ENCODE measurements around the gene ADD1.

The ADD1 gene

GRCh38 chr4:2823671-2824328, 19.8 kb upstream of the ADD1 start:
- H3K9me3 ChIP-seq (ENCODE audit: control insufficient read depth, insufficient read depth, low read length) = no peaks in the 10 kb centered on the region
- H3K4me1 ChIP-seq (ENCODE audit: insufficient read depth, low read length) = no peaks in the 10 kb centered on the region
- 0 out of 2 replicates have a peak, but pooled peaks cover 6% of the 10 kb centered on the region for H3K36me3 ChIP-seq (ENCODE audit: insufficient read depth, low read length)
- H3K9ac ChIP-seq (ENCODE audit: low read depth, low read length) = no peak overlapping the region

GRCh38 chr4:2824329-2824835, 19.3 kb upstream of the ADD1 start:
- Histone ChIP-seq H3K9ac (ENCODE audit: low read depth, low read length) (no peak overlapping the region), H3K36me3 (ENCODE audit: insufficient read depth, low read length) (0 out of 2 replicates have a peak, but pooled peaks cover 6% of the 10 kb centered on the region), H3K4me1 (ENCODE audit: insufficient read depth, low read length) (no peaks in the 10 kb centered on the region), H3K9me3 (ENCODE audit: control insufficient read depth, insufficient read depth, low read length) (no peaks in the 10 kb centered on the region)

GRCh38 chr4:2824836-2825381, 18.7 kb upstream of the ADD1 start:
- Histone ChIP-seq H3K4me1 (ENCODE audit: insufficient read depth, low read length) (no peaks in the 10 kb centered on the region), H3K9me3 (ENCODE audit: control insufficient read depth, insufficient read depth, low read length) (no peaks in the 10 kb centered on the region), H3K9ac (ENCODE audit: low read depth, low read length) (no peak overlapping the region), H3K36me3 (ENCODE audit: insufficient read depth, low read length) (0 out of 2 replicates have a peak, but pooled peaks cover 6% of the 10 kb centered on the region)

- Histone ChIP-seq H3K4me1 (ENCODE audit: insufficient read depth, low read length) (no peaks in the 10 kb centered on the region), H3K36me3 (ENCODE audit: insufficient read depth, low read length) (0 out of 2 replicates have a peak, but pooled peaks cover 6% of the 10 kb centered on the region), H3K9me3 (ENCODE audit: control insufficient read depth, insufficient read depth, low read length) (no peaks in the 10 kb centered on the region)
Observed at GRCh38 chr4:2825740-2826139, 17.9 kb upstream of the ADD1 start.

GRCh38 chr4:2827071-2827873, 16.4 kb upstream of the ADD1 start:
- Histone ChIP-seq H3K4me1 (ENCODE audit: insufficient read depth, low read length) (no peaks in the 10 kb centered on the region), H3K36me3 (ENCODE audit: insufficient read depth, low read length) (no peaks in the 10 kb centered on the region), H3K9me3 (ENCODE audit: control insufficient read depth, insufficient read depth, low read length) (no peaks in the 10 kb centered on the region), H3K9ac (ENCODE audit: low read depth, low read length) (no peak overlapping the region)

More at GRCh38 chr4:2825740-2826139, 17.9 kb upstream of the ADD1 start:
- no peak overlapping the region for H3K9ac ChIP-seq (ENCODE audit: low read depth, low read length)

- Histone ChIP-seq H3K4me1 (ENCODE audit: insufficient read depth, low read length) (no peaks in the 10 kb centered on the region), H3K36me3 (ENCODE audit: insufficient read depth, low read length) (no peaks in the 10 kb centered on the region), H3K9ac (ENCODE audit: low read depth, low read length) (no peak overlapping the region), H3K9me3 (ENCODE audit: control insufficient read depth, insufficient read depth, low read length) (no peaks in the 10 kb centered on the region)
Observed at GRCh38 chr4:2827874-2828751, 15.5 kb upstream of the ADD1 start.

- Histone ChIP-seq H3K4me1 (ENCODE audit: insufficient read depth, low read length) (no peaks in the 10 kb centered on the region), H3K9ac (ENCODE audit: low read depth, low read length) (no peak overlapping the region), H3K36me3 (ENCODE audit: insufficient read depth, low read length) (no peaks in the 10 kb centered on the region), H3K9me3 (ENCODE audit: control insufficient read depth, insufficient read depth, low read length) (no peaks in the 10 kb centered on the region)
Observed at GRCh38 chr4:2828758-2829181, 14.9 kb upstream of the ADD1 start.

GRCh38 chr4:2829321-2829932, 14.2 kb upstream of the ADD1 start:
- Histone ChIP-seq H3K36me3 (ENCODE audit: insufficient read depth, low read length) (0 out of 2 replicates have a peak, but pooled peaks cover 6% of the 10 kb centered on the region), H3K9ac (ENCODE audit: low read depth, low read length) (no peak overlapping the region), H3K9me3 (ENCODE audit: control insufficient read depth, insufficient read depth, low read length) (no peaks in the 10 kb centered on the region), H3K4me1 (ENCODE audit: insufficient read depth, low read length) (no peaks in the 10 kb centered on the region)

GRCh38 chr4:2829933-2830451, 13.7 kb upstream of the ADD1 start:
- Histone ChIP-seq H3K36me3 (ENCODE audit: insufficient read depth, low read length) (0 out of 2 replicates have a peak, but pooled peaks cover 7% of the 10 kb centered on the region), H3K9me3 (ENCODE audit: control insufficient read depth, insufficient read depth, low read length) (no peaks in the 10 kb centered on the region), H3K4me1 (ENCODE audit: insufficient read depth, low read length) (no peaks in the 10 kb centered on the region), H3K9ac (ENCODE audit: low read depth, low read length) (no peak overlapping the region)

- no peaks in the 10 kb centered on the region for H3K4me1 ChIP-seq (ENCODE audit: insufficient read depth, low read length)
- no peak overlapping the region for H3K9ac ChIP-seq (ENCODE audit: low read depth, low read length)
- H3K9me3 ChIP-seq (ENCODE audit: control insufficient read depth, insufficient read depth, low read length) = no peaks in the 10 kb centered on the region
- 0 out of 2 replicates have a peak, but pooled peaks cover 7% of the 10 kb centered on the region for H3K36me3 ChIP-seq (ENCODE audit: insufficient read depth, low read length)
Observed at GRCh38 chr4:2830632-2831610, 12.7 kb upstream of the ADD1 start.

- H3K9me3 ChIP-seq (ENCODE audit: control insufficient read depth, insufficient read depth, low read length) = no peaks in the 10 kb centered on the region
- H3K9ac ChIP-seq (ENCODE audit: low read depth, low read length) = no peak overlapping the region
- H3K36me3 ChIP-seq (ENCODE audit: insufficient read depth, low read length) = 0 out of 2 replicates have a peak, but pooled peaks cover 7% of the 10 kb centered on the region
- H3K4me1 ChIP-seq (ENCODE audit: insufficient read depth, low read length) = no peaks in the 10 kb centered on the region
Observed at GRCh38 chr4:2831611-2832308, 11.9 kb upstream of the ADD1 start.
